HT-29 (cell line): Measurements from ENCODE around the gene SGCG. TPM values are rescaled to one million over a fixed set of nuclear protein-coding genes. Genes with fewer than 3 reads are reported as not detected.
"Not testable (repeated sequence)": the region's sequence is repeated elsewhere in the genome, so short reads cannot be mapped to it uniquely, and the experiment has no call there.

Experiments
- DNase-seq: peaks from one replicate; pipeline ENCODE4 v3.0.0-alpha.2; 2015; ENCODE audit warnings: low spot score
- total RNA-seq: library from RNA; depleted of rRNA; stranded (reverse); fragments of >200 nt; shearing (Covaris generic); gene quantifications from 2 replicates; pipeline ENCODE4 v1.2.3, GENCODE V29; 2014; rRNA removed

Gene SGCG
- total RNA-seq, result not detected in 2 replicates

DNA sequence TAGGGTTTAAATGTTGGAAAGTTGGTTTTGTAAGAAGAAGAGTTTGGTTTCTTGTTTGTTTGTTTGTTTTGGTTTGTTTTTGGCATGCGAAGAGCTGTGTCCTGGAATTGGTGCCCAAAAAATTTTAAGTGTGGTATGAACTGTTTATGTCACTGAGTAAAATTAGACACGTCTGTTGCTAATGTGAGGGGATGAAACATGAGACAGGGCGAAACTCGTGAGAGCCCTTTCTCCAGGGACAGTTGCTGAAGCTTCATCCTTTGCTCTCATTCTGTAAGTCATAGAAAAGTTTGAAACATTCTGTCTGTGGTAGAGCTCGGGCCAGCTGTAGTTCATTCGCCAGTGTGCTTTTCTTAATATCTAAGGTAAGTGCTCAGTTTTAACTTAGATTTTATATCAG lies at the start of gene SGCG:
Gene SGCG (plus strand): TSS at position 269 of the 400 bp plus-strand sequence. CDS start 22,716 bp downstream, outside the sequence.
- DNase-seq, result no peak

DNA sequence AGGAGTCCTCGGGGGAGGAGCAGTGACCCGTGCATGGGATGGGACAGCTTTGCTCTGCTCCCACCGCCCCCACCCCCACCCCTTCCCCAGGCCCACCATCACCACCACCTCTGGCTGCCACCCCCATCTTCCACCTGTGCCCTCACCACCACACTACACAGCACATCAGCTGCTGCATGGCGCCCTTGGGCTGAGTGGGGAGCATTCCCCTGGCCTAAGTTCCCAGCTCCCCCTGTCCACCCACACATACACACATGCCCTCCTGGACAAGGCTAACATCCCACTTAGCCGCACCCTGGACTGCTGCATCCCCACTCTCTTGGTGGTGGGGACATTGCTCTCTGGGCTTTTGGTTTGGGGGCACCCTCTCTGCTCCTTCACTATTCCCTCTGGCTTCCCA lies 46.2 kb upstream of the SGCG start:
- DNase-seq, result no peak

- peak; percentile 23 for DNase-seq
These were observed 40.3 kb upstream of the SGCG start for GRCh38 chr13:23140492-23140891.

GRCh38 chr13:23141964-23142363 lies 38.8 kb upstream of the SGCG start:
- DNase-seq, result no peak

GRCh38 chr13:23142607-23143006 lies 38.2 kb upstream of the SGCG start:
- not testable (repeated sequence) for DNase-seq

GRCh38 chr13:23144431-23144830 lies 36.3 kb upstream of the SGCG start:
- no peak for DNase-seq

DNA sequence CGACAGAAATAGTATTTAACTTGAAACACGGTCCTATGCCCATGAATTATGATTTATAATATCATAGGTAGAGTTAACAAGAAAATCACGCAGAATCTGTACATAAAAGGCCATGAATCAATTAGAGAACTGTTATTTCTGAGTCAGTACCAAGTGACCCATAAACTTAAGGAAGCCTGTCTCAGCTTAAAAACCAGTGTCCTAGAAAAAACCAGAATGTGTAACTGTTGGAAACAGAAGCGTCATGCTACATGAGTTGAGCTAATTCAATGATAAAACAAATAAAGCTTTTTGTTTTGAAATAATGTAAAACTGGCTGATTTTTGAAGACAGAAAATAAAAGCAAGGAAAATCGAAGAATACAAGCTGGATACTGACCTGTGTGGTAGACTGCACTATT lies 34.8 kb upstream of the SGCG start:
- DNase-seq, result no peak

- no peak for DNase-seq
These were observed 33.8 kb upstream of the SGCG start for GRCh38 chr13:23146811-23147625.

DNA sequence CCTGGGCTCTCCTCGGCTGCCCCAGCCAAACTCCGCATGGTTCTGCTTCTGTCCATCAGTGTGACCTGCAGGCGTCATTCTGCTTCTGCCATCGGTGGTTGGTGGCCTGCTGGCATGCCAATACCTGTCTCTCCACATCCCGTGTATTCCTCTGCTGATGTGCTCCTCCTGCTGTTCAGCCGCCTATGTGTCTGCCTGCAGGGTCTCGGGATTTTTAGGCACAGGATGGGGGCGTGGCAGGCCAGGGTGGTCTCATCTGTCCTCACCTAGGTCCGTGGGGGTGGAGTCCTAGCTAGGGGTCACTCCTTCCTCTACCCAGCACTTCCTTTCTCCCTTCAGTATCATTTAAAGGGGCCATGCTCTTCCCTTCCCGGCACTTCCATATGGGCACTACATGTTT lies 33.0 kb upstream of the SGCG start:
- no peak for DNase-seq

GRCh38 chr13:23157781-23158180 lies 23.0 kb upstream of the SGCG start:
- DNase-seq, result no peak

DNA sequence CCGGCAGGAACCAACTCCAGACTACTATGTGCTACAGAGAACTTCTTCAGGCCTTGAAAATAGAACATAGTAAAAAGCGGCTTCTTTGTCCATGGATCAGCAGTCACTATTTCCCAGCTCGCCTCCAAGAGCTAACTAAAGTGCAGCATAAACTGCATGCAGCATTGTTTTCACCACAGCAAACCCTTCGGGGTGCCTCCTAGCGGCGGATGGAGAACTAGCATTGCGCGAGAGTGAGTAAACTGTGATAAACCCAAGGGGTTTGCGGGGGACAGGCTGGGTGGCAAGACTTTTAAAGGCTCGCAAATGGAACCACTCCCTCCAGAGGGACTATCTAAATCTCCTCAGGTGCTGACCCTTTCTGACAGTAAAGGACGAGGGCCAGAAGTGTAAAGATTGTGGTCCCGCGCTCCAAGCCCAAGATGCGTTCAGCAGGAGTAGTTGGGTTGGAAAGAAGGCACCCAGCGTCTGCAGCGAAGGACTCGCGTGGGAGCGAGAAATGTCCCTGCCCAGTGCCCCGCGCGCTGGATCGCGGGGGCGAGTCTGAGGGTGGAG lies 21.5 kb upstream of the SGCG start:
- no peak for DNase-seq

- no peak for DNase-seq
These were observed 20.8 kb upstream of the SGCG start for GRCh38 chr13:23159760-23160637.

- no peak for DNase-seq
These were observed 19.9 kb upstream of the SGCG start for GRCh38 chr13:23160638-23161480.

GRCh38 chr13:23161481-23161825 lies 19.3 kb upstream of the SGCG start:
- DNase-seq, result no peak

DNA sequence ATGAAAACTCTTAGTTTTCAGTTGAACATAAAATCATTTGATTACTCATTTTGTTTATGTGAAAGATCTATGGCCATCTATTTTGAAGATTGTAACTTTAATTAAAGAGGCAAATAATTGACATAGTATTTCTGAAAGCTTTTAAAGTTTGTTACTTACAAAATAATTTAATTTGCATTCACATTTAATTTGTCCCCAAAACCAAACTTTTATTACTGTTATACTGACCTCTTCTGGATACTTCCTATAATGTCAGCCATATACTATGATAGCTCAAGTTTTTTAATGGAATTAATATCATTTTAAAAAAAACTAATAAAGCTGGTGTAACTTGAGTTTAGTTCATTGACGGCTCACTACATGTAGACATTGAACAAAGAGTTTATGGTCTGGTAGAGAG lies 4.9 kb upstream of the SGCG start:
- peak; percentile 50 for DNase-seq

- no peak for DNase-seq
These were observed 1.4 kb downstream of the SGCG start for GRCh38 chr13:23182142-23182541.

GRCh38 chr13:23183292-23183691 lies 2.5 kb downstream of the SGCG start:
- DNase-seq, result no peak

DNA sequence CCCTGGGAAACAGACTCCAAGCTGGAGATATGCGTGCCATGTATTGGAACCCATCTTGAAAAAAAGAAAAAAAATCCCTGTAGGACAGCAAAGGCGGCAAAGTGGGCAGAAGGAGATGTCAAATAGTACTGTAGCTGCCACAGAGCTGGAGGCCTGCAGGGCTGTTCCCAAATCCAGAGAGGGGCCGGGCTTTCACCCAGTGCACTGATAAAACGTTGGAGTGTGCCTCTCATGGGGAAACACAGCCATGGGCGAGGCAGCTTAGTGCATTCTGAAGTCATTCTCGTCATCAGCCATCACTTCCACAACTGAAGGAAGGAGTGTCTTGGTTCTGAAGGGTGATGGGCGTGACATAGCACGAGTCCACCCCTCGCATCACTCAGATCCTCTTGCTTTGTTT lies 4.8 kb downstream of the SGCG start:
- no peak for DNase-seq

DNA sequence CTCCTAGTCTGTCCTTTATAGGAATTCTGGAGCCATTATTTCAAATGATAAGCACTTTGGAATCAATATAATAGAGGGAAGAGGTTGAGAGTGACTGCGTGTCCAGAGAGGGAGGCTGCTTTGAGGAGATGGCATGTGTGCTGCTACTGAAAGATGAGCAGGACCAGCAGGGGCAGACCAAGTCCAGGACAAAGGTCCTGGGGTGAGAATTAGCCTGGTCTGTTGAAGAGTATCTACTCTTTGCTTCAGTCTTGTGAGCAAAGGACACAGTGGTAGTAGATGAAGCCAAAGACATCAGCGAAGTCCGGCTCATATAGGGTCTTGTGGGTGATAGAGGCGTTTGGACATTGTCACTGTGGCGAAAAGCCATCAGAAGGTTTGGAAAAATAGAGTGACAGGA lies 21.1 kb downstream of the SGCG start:
- no peak for DNase-seq

GRCh38 chr13:23202383-23202782 lies 21.6 kb downstream of the SGCG start:
- no peak for DNase-seq

- no peak for DNase-seq
These were observed 22.7 kb downstream of the SGCG start for GRCh38 chr13:23203516-23203915.

GRCh38 chr13:23205807-23206206 lies 25.0 kb downstream of the SGCG start:
- DNase-seq, result no peak
